HFFc6 (cell line): ENCODE measurements around the gene HIC2. TPM values are rescaled to one million over a fixed set of nuclear protein-coding genes. Genes with fewer than 3 reads are reported as not detected.
"Not testable (repeated sequence)": the region's sequence is repeated elsewhere in the genome, so short reads cannot be mapped to it uniquely, and the experiment has no call there.

Experiments used
- DNase-seq: peaks from one replicate; pipeline ENCODE4 v3.0.0-alpha.2; 2018
- H3K27ac Mint-ChIP-seq: 2 replicates; pipeline ENCODE4 v1.8.0; 2020; ENCODE audit warnings: mild to moderate bottlenecking, mixed read lengths
- H3K27me3 Mint-ChIP-seq: 2 replicates; pipeline ENCODE4 v1.8.0; 2021; ENCODE audit warnings: mild to moderate bottlenecking, moderate library complexity, mixed read lengths; ENCODE audit not compliant: insufficient read depth
- H3K36me3 Mint-ChIP-seq: 2 replicates; pipeline ENCODE4 v1.8.0; 2021; ENCODE audit warnings: low read depth, mixed read lengths
- H3K4me1 Mint-ChIP-seq: 2 replicates; pipeline ENCODE4 v1.8.0; 2020; ENCODE audit warnings: low read depth, mixed read lengths
- H3K4me3 Mint-ChIP-seq: 2 replicates; pipeline ENCODE4 v1.8.0; 2020; ENCODE audit warnings: mild to moderate bottlenecking, moderate library complexity, mixed read lengths
- H3K9me3 Mint-ChIP-seq: 2 replicates; pipeline ENCODE4 v1.8.0; 2020; ENCODE audit warnings: mild to moderate bottlenecking, mixed read lengths
- total RNA-seq, 6 experiments: library from RNA; stranded (reverse); fragmentation: NEBNext Ultra II Directional; extraction: Animal tissue kit (Norgen Biotek cat#: 25700); gene quantifications; 2 replicates in 1 of 6; 3 replicates in 5 of 6; pipeline ENCODE4 v1.2.3, GENCODE V29; 2021

HIC2 gene
- total RNA-seq, 6 experiments from 2014 or later, result 2.0 to 2.2 (median 2.1) TPM

GRCh38 chr22:21492271-21492670 is 75.1 kb downstream of the HIC2 start:
- H3K4me3 Mint-ChIP-seq, H3K9me3 Mint-ChIP-seq, H3K4me1 Mint-ChIP-seq, H3K27me3 Mint-ChIP-seq, H3K27ac Mint-ChIP-seq, H3K36me3 Mint-ChIP-seq, DNase-seq: not testable (repeated sequence)

DNA sequence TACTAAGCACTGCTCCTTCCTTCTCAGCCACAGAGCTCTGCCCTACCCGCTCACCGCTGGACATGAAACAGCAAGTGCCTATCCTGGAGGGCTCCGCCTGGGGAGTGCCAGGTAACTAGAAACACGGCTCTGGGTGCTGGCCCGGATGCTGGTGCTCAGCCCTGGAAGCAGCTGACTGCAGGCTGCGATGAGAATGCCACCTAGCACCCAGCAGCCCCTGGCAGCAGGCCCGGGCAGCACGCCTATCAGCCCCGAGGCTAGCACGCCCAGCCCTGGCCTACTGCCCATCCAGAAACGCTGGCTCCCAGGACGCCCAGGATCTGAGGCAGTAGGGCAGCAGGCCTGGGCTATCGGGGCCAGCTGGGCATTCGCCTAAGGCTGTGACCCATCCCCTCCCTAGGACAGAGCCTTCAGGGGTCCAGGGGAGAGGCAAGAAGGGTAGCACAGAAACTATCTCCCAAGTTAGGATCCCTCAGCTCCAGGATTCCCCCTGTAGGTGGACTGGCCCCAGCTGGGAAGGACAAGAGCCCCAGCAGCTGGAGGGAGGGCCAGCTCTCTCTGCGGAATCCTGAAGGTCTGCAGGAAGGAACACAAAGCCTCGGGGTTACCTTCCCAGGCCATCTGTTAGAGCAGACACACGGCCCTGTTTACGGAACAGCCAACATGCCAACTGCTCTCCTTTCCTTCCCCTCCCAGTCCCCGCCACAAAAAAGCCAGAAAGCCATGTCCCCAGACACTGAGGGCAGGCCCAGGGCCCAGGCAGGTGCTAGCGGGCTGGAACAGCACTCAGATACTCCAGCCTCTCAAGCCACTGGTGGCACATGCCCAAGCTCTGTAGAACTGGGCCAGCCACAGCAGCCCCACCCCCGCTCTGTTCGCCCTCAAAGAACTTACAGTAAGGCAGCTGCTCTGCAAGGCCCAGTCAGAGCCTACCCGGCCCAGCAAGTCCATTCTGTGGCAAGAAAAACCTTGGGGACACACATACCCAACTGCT is 76.9 kb downstream of the HIC2 start:
- DNase-seq, H3K36me3 Mint-ChIP-seq, H3K27ac Mint-ChIP-seq, H3K4me1 Mint-ChIP-seq, H3K4me3 Mint-ChIP-seq, H3K27me3 Mint-ChIP-seq, H3K9me3 Mint-ChIP-seq: not testable (repeated sequence)

DNA sequence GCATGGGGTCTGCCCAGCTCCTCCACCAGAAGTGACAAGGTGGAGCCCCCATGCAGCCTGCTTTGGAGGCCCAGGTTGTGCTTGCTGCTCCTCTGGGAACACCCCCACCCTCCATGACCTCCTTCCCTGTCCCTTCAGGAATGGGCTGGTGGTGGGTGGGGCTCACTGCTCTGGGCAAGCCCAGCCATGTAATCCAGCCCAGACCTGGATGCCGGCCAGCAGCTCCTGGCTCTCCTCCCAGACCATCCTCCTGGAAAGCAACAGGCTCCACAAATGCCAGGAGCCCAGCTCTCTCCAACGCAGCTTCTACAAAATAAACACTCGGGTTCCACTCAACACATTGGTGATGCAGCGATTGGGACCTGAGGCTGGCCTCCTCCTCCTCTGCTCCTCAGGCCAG is 80.8 kb downstream of the HIC2 start:
- H3K27me3 Mint-ChIP-seq, H3K27ac Mint-ChIP-seq, DNase-seq, H3K36me3 Mint-ChIP-seq, H3K4me3 Mint-ChIP-seq, H3K9me3 Mint-ChIP-seq, H3K4me1 Mint-ChIP-seq: not testable (repeated sequence)

GRCh38 chr22:21498489-21498888 is 81.3 kb downstream of the HIC2 start:
- not testable (repeated sequence) for H3K36me3 Mint-ChIP-seq, H3K27me3 Mint-ChIP-seq, H3K4me3 Mint-ChIP-seq, H3K27ac Mint-ChIP-seq, H3K9me3 Mint-ChIP-seq, DNase-seq, H3K4me1 Mint-ChIP-seq

- H3K27ac Mint-ChIP-seq, result not testable (repeated sequence)
Observed at GRCh38 chr22:21499623-21500506, 82.7 kb downstream of the HIC2 start.

More at GRCh38 chr22:21499623-21500506, 82.7 kb downstream of the HIC2 start:
- not testable (repeated sequence) for H3K4me3 Mint-ChIP-seq, H3K4me1 Mint-ChIP-seq, H3K9me3 Mint-ChIP-seq, H3K27me3 Mint-ChIP-seq, DNase-seq, H3K36me3 Mint-ChIP-seq

Other genes with a start within 250 kb of the HIC2 start
- under 1 TPM; 0.17 to 0.43 (median 0.33) TPM for gene RIMBP3B, start 33.6 kb upstream of the HIC2 start, total RNA-seq
- 1 to 10 TPM in 2 of 6 experiments, under 1 TPM in 4; 0.38 to 1.6 (median 0.56) TPM for gene TMEM191C, start 50.0 kb downstream of the HIC2 start, total RNA-seq
- under 1 TPM in 5 of 6 experiments, not detected in 1; 0.16 to 0.43 (median 0.29) TPM for gene RIMBP3C, start 134.1 kb downstream of the HIC2 start, total RNA-seq
- 10 to 100 TPM; 82.7 to 93.3 (median 88.7) TPM for gene UBE2L3, start 150.3 kb downstream of the HIC2 start, total RNA-seq
- 10 to 100 TPM; 18.6 to 29.5 (median 20.0) TPM for gene YDJC, start 212.7 kb downstream of the HIC2 start, total RNA-seq
- gene CCDC116, start 215.4 kb downstream of the HIC2 start, total RNA-seq, result under 1 TPM; 0.16 to 0.33 (median 0.23) TPM
- 10 to 100 TPM; 49.1 to 63.5 (median 55.6) TPM for gene SDF2L1, start 224.9 kb downstream of the HIC2 start, total RNA-seq
- gene PPIL2, start 248.6 kb downstream of the HIC2 start, total RNA-seq, result 10 to 100 TPM; 34.9 to 42.2 (median 39.4) TPM